Gastrocnemius medialis (tissue), 4 donors: ENCODE data around the gene PHF1.

ENCODE experiments used
- CTCF ChIP-seq, 5 experiments: fragments of 450-650 bp in 3 of 5; fragments of 200-600 bp in 2 of 5; sonication (generic) in 2 of 5; IDR thresholded peaks in 4 of 5; conservative IDR thresholded peaks in 1 of 5; 1 replicate in 4 of 5; 2 replicates in 1 of 5; pipeline ENCODE4 v1.5.1; 2016 to 2019; ENCODE audit warnings: antibody characterized with exemption in 5 of 5, mild to moderate bottlenecking in 3 of 5, moderate library complexity in 3 of 5
- POLR2A ChIP-seq, 2 donors: fragments of 450-650 bp; IDR thresholded peaks; one replicate each; pipeline ENCODE4 v1.6.1; 2017; ENCODE audit warnings: antibody characterized with exemption in 2 of 2, mild to moderate bottlenecking in 2 of 2, moderate library complexity in 2 of 2

GRCh38 chr6:33445119-33445603, 34.3 kb downstream of the PHF1 start:
- no peak for TF ChIP-seq POLR2A (IDR thresholded peaks at IDR 0.05)
- TF ChIP-seq CTCF (IDR thresholded peaks at IDR 0.05 in 4 of 5, conservative IDR thresholded peaks at IDR 0.05 in 1 of 5), result no peak
